SK-N-SH treated with all-trans-retinoic acid at 6 μM for 48 hours (cell line): Measurements from ENCODE around the gene TPCN1.

Experiments used
- ATAC-seq: fragments of 200-7000 bp; cut with Tn5 transposase; 3 replicates; pipeline ENCODE4 v1.9.1; 2020; ENCODE audit warnings: mild to moderate bottlenecking, moderate library complexity
- ARNTL ChIP-seq: fragments of 450-650 bp; formaldehyde crosslinking; IDR thresholded peaks from 2 replicates; pipeline ENCODE4 v1.5.0; 2020; ENCODE audit warnings: low read depth, mild to moderate bottlenecking, moderate library complexity, borderline replicate concordance
- BACH2 ChIP-seq: fragments of 250-450 bp; sonication (Bioruptor Pico); IDR thresholded peaks from 2 replicates; pipeline ENCODE4 v1.9.0; 2021; ENCODE audit warnings: mild to moderate bottlenecking, borderline replicate concordance
- CSDC2 ChIP-seq: fragments of 250-450 bp; sonication (Bioruptor Pico); IDR thresholded peaks from 2 replicates; pipeline ENCODE4 v1.5.0; 2020; ENCODE audit warnings: mild to moderate bottlenecking, moderate library complexity
- ESRRG ChIP-seq: fragments of 250-450 bp; sonication (Bioruptor Pico); IDR thresholded peaks from 2 replicates; pipeline ENCODE4 v1.6.1; 2021; ENCODE audit warnings: mild to moderate bottlenecking
- GLIS3 ChIP-seq: fragments of 250-450 bp; sonication (Bioruptor Pico); IDR thresholded peaks from 2 replicates; pipeline ENCODE4 v1.5.0; 2020; ENCODE audit warnings: mild to moderate bottlenecking, moderate library complexity
- ISL1 ChIP-seq: fragments of 250-450 bp; sonication (Bioruptor Pico); IDR thresholded peaks from 2 replicates; pipeline ENCODE4 v2.1.2; 2022; ENCODE audit warnings: mild to moderate bottlenecking, moderate library complexity
- OSR1 ChIP-seq: fragments of 250-450 bp; sonication (Bioruptor Pico); IDR thresholded peaks from 2 replicates; pipeline ENCODE4 v1.8.0; 2022; ENCODE audit warnings: moderate library complexity, mild to moderate bottlenecking, inconsistent platforms
- PPARA ChIP-seq: fragments of 250-450 bp; sonication (Bioruptor Pico); IDR thresholded peaks from 2 replicates; pipeline ENCODE4 v1.5.0; 2020; ENCODE audit warnings: mild to moderate bottlenecking, borderline replicate concordance
- SNAI2 ChIP-seq: fragments of 250-450 bp; sonication (Bioruptor Pico); IDR thresholded peaks from 2 replicates; pipeline ENCODE4 v1.5.0; 2020; ENCODE audit warnings: mild to moderate bottlenecking, moderate library complexity
- TCF4 ChIP-seq: fragments of 250-450 bp; sonication (Bioruptor Pico); IDR thresholded peaks from 2 replicates; pipeline ENCODE4 v1.8.0; 2021; ENCODE audit warnings: mild to moderate bottlenecking, moderate library complexity, borderline replicate concordance
- TOX ChIP-seq: fragments of 250-450 bp; sonication (Bioruptor Pico); IDR thresholded peaks from 2 replicates; pipeline ENCODE4 v1.8.0; 2021; ENCODE audit warnings: mild to moderate bottlenecking, moderate library complexity, borderline replicate concordance
- ZFP3 ChIP-seq: fragments of 250-450 bp; sonication (Bioruptor Pico); IDR thresholded peaks from 2 replicates; pipeline ENCODE4 v1.5.0; 2020; ENCODE audit warnings: mild to moderate bottlenecking, moderate library complexity
- ZFP30 ChIP-seq: fragments of 450-650 bp; formaldehyde crosslinking; IDR thresholded peaks from 2 replicates; pipeline ENCODE4 v1.5.0; 2022; ENCODE audit warnings: mild to moderate bottlenecking, moderate library complexity
- ZNF565 ChIP-seq: fragments of 450-650 bp; formaldehyde crosslinking; conservative IDR thresholded peaks from 2 replicates; pipeline ENCODE4 v1.5.0; 2020; ENCODE audit warnings: low read depth, mild to moderate bottlenecking, moderate library complexity
- ZNF70 ChIP-seq: fragments of 450-650 bp; formaldehyde crosslinking; IDR thresholded peaks from 2 replicates; pipeline ENCODE4 v1.5.0; 2020; ENCODE audit warnings: mild to moderate bottlenecking, moderate library complexity
- ZNF8 ChIP-seq: fragments of 450-650 bp; formaldehyde crosslinking; IDR thresholded peaks from 2 replicates; pipeline ENCODE4 v1.5.0; 2020; ENCODE audit warnings: mild to moderate bottlenecking, moderate library complexity
- TF ChIP-seq, protein P1 (sequence below): fragments of 250-450 bp; sonication (Bioruptor Pico); IDR thresholded peaks from 2 replicates; pipeline ENCODE4 v1.8.0; 2021; ENCODE audit warnings: low read depth, mild to moderate bottlenecking, moderate library complexity, borderline replicate concordance
- TF ChIP-seq, protein P2 (sequence below): fragments of 250-450 bp; sonication (Bioruptor Pico); IDR thresholded peaks from 2 replicates; pipeline ENCODE4 v1.5.1; 2021; ENCODE audit warnings: mild to moderate bottlenecking, moderate library complexity
- TF ChIP-seq, protein P3 (sequence below): fragments of 250-450 bp; sonication (Bioruptor Pico); IDR thresholded peaks from 2 replicates; pipeline ENCODE4 v1.8.0; 2020; ENCODE audit warnings: mild to moderate bottlenecking, moderate library complexity, borderline replicate concordance
- TF ChIP-seq, protein P4 (sequence below): fragments of 250-450 bp; sonication (Bioruptor Pico); IDR thresholded peaks from 2 replicates; pipeline ENCODE4 v1.5.0; 2020; ENCODE audit warnings: mild to moderate bottlenecking, moderate library complexity

Gene TPCN1

DNA sequence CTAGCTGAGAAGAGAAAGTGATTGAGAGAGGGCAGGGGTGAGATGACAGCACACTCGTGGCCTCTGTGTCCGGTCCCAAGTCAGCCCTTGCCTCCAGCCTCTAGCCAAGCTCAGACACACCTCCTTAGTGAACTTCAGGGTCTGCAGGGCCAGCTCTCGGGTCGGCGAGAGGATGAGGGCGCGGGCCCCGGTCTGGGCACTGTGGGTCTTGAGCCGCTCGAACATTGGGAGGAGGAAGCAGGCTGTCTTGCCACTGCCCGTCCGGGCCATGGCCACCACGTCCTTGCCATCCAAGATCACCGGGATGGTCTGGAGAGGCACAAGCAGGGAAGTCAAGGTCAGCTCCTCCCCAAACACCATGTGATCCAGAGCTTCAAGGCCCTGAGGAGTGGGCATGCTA lies 42.2 kb upstream of the TPCN1 start:
- TF ChIP-seq SNAI2 (CRISPR knock-in tag) (no peak), ARNTL (CRISPR knock-in tag) (no peak), ZNF8 (CRISPR knock-in tag) (no peak), ZFP30 (CRISPR knock-in tag) (no peak), ISL1 (CRISPR knock-in tag) (no peak), PPARA (CRISPR knock-in tag) (no peak), ZNF565 (CRISPR knock-in tag) (no peak), ZNF70 (no peak), CSDC2 (CRISPR knock-in tag) (no peak)
- TF ChIP-seq, protein P1, sequence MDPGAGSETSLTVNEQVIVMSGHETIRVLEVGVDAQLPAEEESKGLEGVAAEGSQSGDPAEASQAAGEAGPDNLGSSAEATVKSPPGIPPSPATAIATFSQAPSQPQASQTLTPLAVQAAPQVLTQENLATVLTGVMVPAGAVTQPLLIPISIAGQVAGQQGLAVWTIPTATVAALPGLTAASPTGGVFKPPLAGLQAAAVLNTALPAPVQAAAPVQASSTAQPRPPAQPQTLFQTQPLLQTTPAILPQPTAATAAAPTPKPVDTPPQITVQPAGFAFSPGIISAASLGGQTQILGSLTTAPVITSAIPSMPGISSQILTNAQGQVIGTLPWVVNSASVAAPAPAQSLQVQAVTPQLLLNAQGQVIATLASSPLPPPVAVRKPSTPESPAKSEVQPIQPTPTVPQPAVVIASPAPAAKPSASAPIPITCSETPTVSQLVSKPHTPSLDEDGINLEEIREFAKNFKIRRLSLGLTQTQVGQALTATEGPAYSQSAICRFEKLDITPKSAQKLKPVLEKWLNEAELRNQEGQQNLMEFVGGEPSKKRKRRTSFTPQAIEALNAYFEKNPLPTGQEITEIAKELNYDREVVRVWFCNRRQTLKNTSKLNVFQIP = no peak
- no peak for ATAC-seq

DNA sequence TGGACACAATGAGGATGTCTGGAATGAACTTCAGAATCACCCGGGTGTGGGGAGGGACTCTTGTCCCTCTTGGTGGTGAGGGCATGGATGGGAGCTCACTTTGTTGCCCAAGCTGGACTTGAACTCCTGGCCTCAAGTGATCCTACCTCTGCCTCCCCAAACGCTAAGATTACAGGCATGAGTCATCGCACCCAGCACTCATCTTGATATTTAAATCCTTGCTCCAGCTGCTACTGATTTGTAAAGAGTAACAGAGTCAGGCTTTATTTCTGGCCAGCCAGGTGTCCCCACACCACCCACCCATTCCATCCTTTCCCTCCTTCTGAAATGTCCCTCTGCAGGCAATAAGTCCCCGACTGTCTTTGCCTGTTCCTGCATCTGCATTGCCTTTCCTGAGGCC lies 40.9 kb upstream of the TPCN1 start:
- ATAC-seq = no peak
- TF ChIP-seq ZNF565 (CRISPR knock-in tag) (no peak), SNAI2 (CRISPR knock-in tag) (no peak), OSR1 (no peak), ZFP30 (CRISPR knock-in tag) (no peak), ZNF8 (CRISPR knock-in tag) (no peak), TOX (no peak), BACH2 (CRISPR knock-in tag) (no peak), GLIS3 (CRISPR knock-in tag) (no peak), ESRRG (CRISPR knock-in tag) (no peak), PPARA (CRISPR knock-in tag) (no peak), ISL1 (CRISPR knock-in tag) (no peak), ZFP3 (CRISPR knock-in tag) (no peak)
- TF ChIP-seq, protein P2, sequence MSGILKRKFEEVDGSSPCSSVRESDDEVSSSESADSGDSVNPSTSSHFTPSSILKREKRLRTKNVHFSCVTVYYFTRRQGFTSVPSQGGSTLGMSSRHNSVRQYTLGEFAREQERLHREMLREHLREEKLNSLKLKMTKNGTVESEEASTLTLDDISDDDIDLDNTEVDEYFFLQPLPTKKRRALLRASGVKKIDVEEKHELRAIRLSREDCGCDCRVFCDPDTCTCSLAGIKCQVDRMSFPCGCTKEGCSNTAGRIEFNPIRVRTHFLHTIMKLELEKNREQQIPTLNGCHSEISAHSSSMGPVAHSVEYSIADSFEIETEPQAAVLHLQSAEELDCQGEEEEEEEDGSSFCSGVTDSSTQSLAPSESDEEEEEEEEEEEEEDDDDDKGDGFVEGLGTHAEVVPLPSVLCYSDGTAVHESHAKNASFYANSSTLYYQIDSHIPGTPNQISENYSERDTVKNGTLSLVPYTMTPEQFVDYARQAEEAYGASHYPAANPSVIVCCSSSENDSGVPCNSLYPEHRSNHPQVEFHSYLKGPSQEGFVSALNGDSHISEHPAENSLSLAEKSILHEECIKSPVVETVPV (CRISPR knock-in tag) = no peak
- TF ChIP-seq, protein P1 = no peak
- TF ChIP-seq, protein P3, sequence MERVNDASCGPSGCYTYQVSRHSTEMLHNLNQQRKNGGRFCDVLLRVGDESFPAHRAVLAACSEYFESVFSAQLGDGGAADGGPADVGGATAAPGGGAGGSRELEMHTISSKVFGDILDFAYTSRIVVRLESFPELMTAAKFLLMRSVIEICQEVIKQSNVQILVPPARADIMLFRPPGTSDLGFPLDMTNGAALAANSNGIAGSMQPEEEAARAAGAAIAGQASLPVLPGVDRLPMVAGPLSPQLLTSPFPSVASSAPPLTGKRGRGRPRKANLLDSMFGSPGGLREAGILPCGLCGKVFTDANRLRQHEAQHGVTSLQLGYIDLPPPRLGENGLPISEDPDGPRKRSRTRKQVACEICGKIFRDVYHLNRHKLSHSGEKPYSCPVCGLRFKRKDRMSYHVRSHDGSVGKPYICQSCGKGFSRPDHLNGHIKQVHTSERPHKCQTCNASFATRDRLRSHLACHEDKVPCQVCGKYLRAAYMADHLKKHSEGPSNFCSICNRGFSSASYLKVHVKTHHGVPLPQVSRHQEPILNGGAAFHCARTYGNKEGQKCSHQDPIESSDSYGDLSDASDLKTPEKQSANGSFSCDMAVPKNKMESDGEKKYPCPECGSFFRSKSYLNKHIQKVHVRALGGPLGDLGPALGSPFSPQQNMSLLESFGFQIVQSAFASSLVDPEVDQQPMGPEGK = no peak
- TF ChIP-seq, protein P4, sequence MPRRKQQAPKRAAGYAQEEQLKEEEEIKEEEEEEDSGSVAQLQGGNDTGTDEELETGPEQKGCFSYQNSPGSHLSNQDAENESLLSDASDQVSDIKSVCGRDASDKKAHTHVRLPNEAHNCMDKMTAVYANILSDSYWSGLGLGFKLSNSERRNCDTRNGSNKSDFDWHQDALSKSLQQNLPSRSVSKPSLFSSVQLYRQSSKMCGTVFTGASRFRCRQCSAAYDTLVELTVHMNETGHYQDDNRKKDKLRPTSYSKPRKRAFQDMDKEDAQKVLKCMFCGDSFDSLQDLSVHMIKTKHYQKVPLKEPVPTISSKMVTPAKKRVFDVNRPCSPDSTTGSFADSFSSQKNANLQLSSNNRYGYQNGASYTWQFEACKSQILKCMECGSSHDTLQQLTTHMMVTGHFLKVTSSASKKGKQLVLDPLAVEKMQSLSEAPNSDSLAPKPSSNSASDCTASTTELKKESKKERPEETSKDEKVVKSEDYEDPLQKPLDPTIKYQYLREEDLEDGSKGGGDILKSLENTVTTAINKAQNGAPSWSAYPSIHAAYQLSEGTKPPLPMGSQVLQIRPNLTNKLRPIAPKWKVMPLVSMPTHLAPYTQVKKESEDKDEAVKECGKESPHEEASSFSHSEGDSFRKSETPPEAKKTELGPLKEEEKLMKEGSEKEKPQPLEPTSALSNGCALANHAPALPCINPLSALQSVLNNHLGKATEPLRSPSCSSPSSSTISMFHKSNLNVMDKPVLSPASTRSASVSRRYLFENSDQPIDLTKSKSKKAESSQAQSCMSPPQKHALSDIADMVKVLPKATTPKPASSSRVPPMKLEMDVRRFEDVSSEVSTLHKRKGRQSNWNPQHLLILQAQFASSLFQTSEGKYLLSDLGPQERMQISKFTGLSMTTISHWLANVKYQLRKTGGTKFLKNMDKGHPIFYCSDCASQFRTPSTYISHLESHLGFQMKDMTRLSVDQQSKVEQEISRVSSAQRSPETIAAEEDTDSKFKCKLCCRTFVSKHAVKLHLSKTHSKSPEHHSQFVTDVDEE (CRISPR knock-in tag) = no peak

DNA sequence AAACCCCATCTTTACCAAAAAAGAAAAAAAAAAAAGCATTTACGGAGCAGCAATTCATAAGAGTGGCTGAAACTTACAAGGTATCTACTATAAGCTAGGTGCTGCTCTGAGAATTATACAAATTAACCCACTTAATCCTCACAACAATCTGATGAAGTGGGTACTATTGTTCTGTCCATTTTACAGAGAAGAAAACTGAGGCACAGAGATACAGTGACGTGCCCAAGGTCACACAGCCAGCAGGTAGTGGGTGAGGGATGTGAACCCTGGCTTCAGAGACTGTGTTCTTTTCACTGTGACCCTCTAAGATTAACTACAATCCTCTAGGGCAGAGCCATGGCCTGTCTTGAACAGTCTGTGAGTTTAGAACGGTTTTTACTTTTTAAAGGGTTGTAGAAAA lies 39.3 kb upstream of the TPCN1 start:
- ATAC-seq = no peak
- TF ChIP-seq, protein P4 (CRISPR knock-in tag) = no peak
- TF ChIP-seq ZFP3 (CRISPR knock-in tag) (no peak), TCF4 (CRISPR knock-in tag) (no peak), ESRRG (CRISPR knock-in tag) (no peak), SNAI2 (CRISPR knock-in tag) (no peak)
- TF ChIP-seq, protein P3 = no peak
- TF ChIP-seq, protein P2 (CRISPR knock-in tag) = no peak
